Measurements from ENCODE around the gene ODR4. TPM values are rescaled to one million over a fixed set of nuclear protein-coding genes. Genes with fewer than 3 reads are reported as not detected.

Gene ODR4
- 10 to 100 TPM; 21.3 to 24.5 TPM for total RNA-seq
- 12.8 TPM for polyA plus RNA-seq (2013, experiment 1 of 2)
- polyA plus RNA-seq (2013, experiment 2 of 2), result 16.4 TPM
- total RNA-seq, result 29.1 to 63.5 (median 42.1) reads per million in 172 experiments

GRCh38 chr1:186375152-186375928 is at the start of gene ODR4, which contains the start of gene TPR:
Gene ODR4 (plus strand): TSS chr1:186375838. CDS start chr1:186379786, 3,948 bp downstream.
Gene TPR (minus strand): TSS chr1:186375253. CDS start chr1:186375028, 225 bp downstream.
- H3K4me1 Mint-ChIP-seq (ENCODE audit: low read depth), result peaks cover 77% of the 10 kb centered on the region

GRCh38 chr1:186326009-186326408 is 49.6 kb upstream of the ODR4 start:
- Histone ChIP-seq H3K4me3 (ENCODE audit: low read length) (no peak overlapping the region), H3K4me1 (ENCODE audit: insufficient read depth, low read length) (no peaks in the 10 kb centered on the region), H3K27me3 (ENCODE audit: control insufficient read depth in 1 of 2, insufficient read depth in 2 of 2, low read length in 2 of 2) (no peaks in the 10 kb centered on the region), H3K27ac (ENCODE audit: low read depth in 1 of 2, low read length in 2 of 2) (no peak overlapping the region), H3K36me3 (ENCODE audit: insufficient read depth, low read length) (peaks cover 82% of the 10 kb centered on the region), H3K9me3 (ENCODE audit: control insufficient read depth in 1 of 2, insufficient read depth in 1 of 2, low read length in 2 of 2) (no peaks in the 10 kb centered on the region)
- Mint-ChIP-seq H3K36me3 (ENCODE audit: low read depth) (peaks cover 88% of the 10 kb centered on the region), H3K4me1 (ENCODE audit: low read depth) (peaks cover 26% of the 10 kb centered on the region), H3K27me3 (no peaks in the 10 kb centered on the region), H3K9me3 (no peaks in the 10 kb centered on the region), H3K4me3 (no peak overlapping the region), H3K27ac (no peak overlapping the region)
- CTCF ChIA-PET, result interaction anchor here (0.5 to 1.7 kb wide), 5 partner anchors 8 to 56 kb away, joined by 3 to 6 read pairs (median 4); partner anchors contain the start of gene TPR
- ATAC-seq (ENCODE audit: poor library complexity) (no peak), DNase-seq (no peak)
- POLR2A ChIA-PET, result interaction anchor here (0.6 to 2.4 kb wide), 6 partner anchors 22 to 49 kb away, joined by 3 to 8 read pairs (median 4); partner anchors contain the start of gene TPR
- intact Hi-C loops (cut with DNase I, micrococcal nuclease), result loop anchor here in 1 of 2 experiments (10.0 kb wide), 2 partner anchors 171 to 511 kb away; no protein-coding TSS in a partner anchor
- TF ChIP-seq CTCF (IDR thresholded peaks at IDR 0.05), result no peak

More at GRCh38 chr1:186375152-186375928, at the start of gene ODR4, which contains the start of gene TPR:
- peaks cover 16% of the 10 kb centered on the region for H3K4me1 ChIP-seq (ENCODE audit: insufficient read depth, low read length)
- ChIA-PET CTCF (interaction anchor here (0.7 to 2.0 kb wide), 24 partner anchors 8 to 1632 kb away, joined by 3 to 8 read pairs (median 4); partner anchors contain the start of genes EDEM3 and IVNS1ABP), POLR2A (interaction anchor here (0.6 to 1.6 kb wide), 26 partner anchors 10 to 1632 kb away, joined by 3 to 13 read pairs (median 4); partner anchors contain the start of genes EDEM3, IVNS1ABP, PRG4 and SWT1)
- H3K36me3 ChIP-seq (ENCODE audit: insufficient read depth, low read length), result peaks cover 30% of the 10 kb centered on the region
- no peaks in the 10 kb centered on the region for H3K27me3 ChIP-seq (ENCODE audit: control insufficient read depth in 1 of 2, insufficient read depth in 2 of 2, low read length in 2 of 2)
- no peaks in the 10 kb centered on the region for H3K9me3 ChIP-seq (ENCODE audit: control insufficient read depth in 1 of 2, insufficient read depth in 1 of 2, low read length in 2 of 2)
- peaks cover 62% of the 10 kb centered on the region for H3K36me3 Mint-ChIP-seq (ENCODE audit: low read depth)
- DNase-seq, result peak; percentile 89 to 99 (median 94)
- peak; percentile 87 for ATAC-seq (ENCODE audit: poor library complexity)
- peak within 1 kb of the TSS; percentile 92 for H3K4me3 Mint-ChIP-seq
- no peaks in the 10 kb centered on the region for H3K9me3 Mint-ChIP-seq
- TF ChIP-seq CTCF (IDR thresholded peaks at IDR 0.05), result peak; percentile 85
- H3K27me3 Mint-ChIP-seq, result no peaks in the 10 kb centered on the region
- H3K27ac Mint-ChIP-seq, result peak within 1 kb of the TSS; percentile 93
- H3K4me3 ChIP-seq (ENCODE audit: low read length), result peak within 1 kb of the TSS; percentile 79
- intact Hi-C loops (cut with DNase I, micrococcal nuclease), result loop anchor here (1.0 to 10.0 kb wide), 7 partner anchors 611 to 1623 kb away; partner anchors contain the start of genes EDEM3 (in 2 of the 2), IVNS1ABP (in 1 of the 2), RNF2 (in 1 of the 2) and SWT1 (in 1 of the 2)
- peak within 1 kb of the TSS; percentile 89 to 96 for H3K27ac ChIP-seq (ENCODE audit: low read depth in 1 of 2, low read length in 2 of 2)

- DNase-seq (no peak), ATAC-seq (ENCODE audit: poor library complexity) (no peak)
- peaks cover 82% of the 10 kb centered on the region for H3K36me3 ChIP-seq (ENCODE audit: insufficient read depth, low read length)
- POLR2A ChIA-PET, result interaction anchor here (2.1 kb wide), 1 partner anchor 48 kb away, joined by 7 read pairs; the partner anchor contains the start of genes ODR4 and TPR
- CTCF ChIA-PET, result interaction anchor here (1.9 kb wide), 1 partner anchor 11 kb away, joined by 4 read pairs; no protein-coding TSS in a partner anchor
- Mint-ChIP-seq H3K27me3 (no peaks in the 10 kb centered on the region), H3K36me3 (ENCODE audit: low read depth) (peaks cover 88% of the 10 kb centered on the region), H3K4me1 (ENCODE audit: low read depth) (peaks cover 14% of the 10 kb centered on the region), H3K4me3 (no peak overlapping the region), H3K9me3 (no peaks in the 10 kb centered on the region), H3K27ac (no peak overlapping the region)
- no peaks in the 10 kb centered on the region for H3K4me1 ChIP-seq (ENCODE audit: insufficient read depth, low read length)
- intact Hi-C loops (cut with DNase I, micrococcal nuclease), result loop anchor here in 1 of 2 experiments (10.0 kb wide), 2 partner anchors 173 to 513 kb away; no protein-coding TSS in a partner anchor
- no peak for TF ChIP-seq CTCF (IDR thresholded peaks at IDR 0.05)
- H3K9me3 ChIP-seq (ENCODE audit: control insufficient read depth in 1 of 2, insufficient read depth in 1 of 2, low read length in 2 of 2), result no peaks in the 10 kb centered on the region
- H3K4me3 ChIP-seq (ENCODE audit: low read length), result no peak overlapping the region
- H3K27me3 ChIP-seq (ENCODE audit: control insufficient read depth in 1 of 2, insufficient read depth in 2 of 2, low read length in 2 of 2), result no peaks in the 10 kb centered on the region
- no peak overlapping the region for H3K27ac ChIP-seq (ENCODE audit: low read depth in 1 of 2, low read length in 2 of 2)
These were observed 48.3 kb upstream of the ODR4 start for GRCh38 chr1:186327331-186327730.

Data from CD4-positive, alpha-beta T cell (primary cell).